Left kidney (tissue), 2 donors: ENCODE results near the gene CCDC158. TPM values are rescaled to one million over a fixed set of nuclear protein-coding genes. Genes with fewer than 3 reads are reported as not detected.

Experiments
- DNase-seq: peaks from one replicate; pipeline ENCODE4 v3.0.0-alpha.2; 2013
- polyA plus RNA-seq: library from polyadenylated mRNA; unstranded; fragments of 120-200 nt; gene quantifications from one replicate; pipeline ENCODE4 v1.2.1, GENCODE V29; 2013; ENCODE audit not compliant: insufficient read length

The CCDC158 gene
- polyA plus RNA-seq, 1 donor, result 1.1 TPM

DNA sequence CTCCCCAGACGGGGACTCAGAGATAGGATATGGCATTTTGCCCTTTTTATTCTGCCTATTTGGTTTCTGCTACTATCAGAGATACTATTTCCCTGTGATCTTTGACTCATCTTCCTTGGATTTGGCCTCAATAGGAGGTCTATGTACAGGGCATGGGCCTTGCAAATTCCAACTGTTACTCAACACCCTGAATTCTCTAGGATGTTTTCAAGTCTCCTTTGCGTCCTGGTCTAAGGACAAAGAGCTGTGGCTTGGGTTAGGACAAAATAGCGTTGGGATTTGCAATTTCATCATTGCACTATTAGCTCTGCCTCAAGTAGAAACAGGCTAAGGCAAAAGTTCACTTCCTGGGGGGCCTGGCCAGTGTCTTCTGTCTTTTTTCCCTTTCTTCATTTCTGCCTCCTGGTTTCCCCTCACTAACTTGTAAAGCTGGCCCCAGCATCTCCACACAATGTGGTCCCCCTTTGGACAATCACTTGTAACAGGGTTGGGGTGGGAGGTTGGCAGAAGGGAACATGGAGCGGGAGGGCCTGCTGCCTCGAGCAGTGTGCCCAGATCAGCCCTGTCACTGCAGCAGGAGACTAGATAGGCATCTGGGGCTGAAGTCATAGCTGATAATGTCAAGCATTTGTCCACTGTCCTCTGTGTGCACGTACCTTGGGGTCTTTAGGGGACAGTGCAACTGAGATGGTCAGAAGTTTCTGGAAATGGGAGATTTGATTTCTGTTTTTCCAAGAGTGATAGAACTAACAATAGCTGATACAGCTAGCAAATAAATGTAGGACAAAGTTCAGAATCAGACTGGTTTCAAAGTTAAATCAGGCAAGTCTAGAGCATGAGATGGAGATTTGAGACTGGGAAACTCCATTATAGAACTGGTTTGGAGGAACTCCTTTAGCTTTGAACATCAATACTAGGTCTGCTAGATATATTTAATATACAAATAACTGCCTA, 140.2 kb downstream of the CCDC158 start:
- DNase-seq, result no peak

DNA sequence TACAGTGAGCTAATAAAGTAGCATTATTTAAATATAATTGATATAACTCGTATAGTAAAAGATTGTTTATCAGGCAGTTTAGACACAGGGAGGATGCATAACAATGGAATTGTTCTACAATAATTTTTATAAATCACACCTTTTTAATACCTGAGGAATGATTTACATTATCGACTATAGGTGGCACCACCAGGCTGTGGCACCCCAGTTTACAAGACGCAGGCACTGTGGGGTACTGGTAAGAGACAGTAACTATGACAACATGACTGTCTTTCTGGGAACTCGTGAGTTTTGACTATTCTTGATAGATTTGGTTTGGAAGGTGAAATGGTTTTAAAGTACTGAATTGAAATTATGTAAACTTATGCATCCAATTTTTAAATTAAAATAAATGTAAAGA, 141.5 kb downstream of the CCDC158 start:
- DNase-seq, result no peak

DNA sequence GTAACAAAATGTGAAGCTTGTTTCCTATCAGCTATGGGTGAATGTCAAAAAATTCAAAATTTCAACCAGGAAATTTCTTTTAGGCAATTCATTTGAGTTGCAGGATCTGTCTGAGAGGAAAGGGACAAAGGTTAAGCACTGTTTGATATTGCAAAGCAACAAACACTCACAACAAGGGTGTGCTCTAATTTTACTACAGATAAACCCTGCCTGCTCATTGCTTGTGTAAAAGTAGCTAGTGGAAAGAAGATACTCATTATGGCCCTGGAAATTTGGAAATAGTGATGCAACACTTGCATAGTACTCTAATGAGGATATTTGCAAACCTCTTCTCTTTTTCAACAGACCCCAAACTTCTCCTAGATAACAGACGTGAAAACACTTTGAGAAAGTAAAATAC, 142.4 kb downstream of the CCDC158 start:
- DNase-seq, result no peak

DNA sequence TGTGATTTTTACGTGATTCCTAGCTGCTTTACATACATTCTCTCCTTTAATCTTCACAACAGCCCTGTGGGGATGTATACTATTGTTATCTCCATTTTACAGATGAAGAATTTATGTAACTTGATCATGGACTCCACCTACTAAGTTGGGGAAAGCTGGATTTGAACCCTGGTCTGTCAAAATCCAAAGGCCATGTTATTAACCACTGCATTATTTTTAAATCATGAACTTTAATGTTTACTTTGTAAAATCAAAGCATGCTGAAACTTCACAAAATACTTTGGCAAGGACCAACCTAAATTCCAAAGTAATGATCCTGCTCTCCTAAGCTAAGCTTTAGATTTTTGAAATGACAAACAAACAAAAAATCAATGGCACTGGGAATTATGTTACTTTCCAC, 143.3 kb downstream of the CCDC158 start:
- no peak for DNase-seq

DNA sequence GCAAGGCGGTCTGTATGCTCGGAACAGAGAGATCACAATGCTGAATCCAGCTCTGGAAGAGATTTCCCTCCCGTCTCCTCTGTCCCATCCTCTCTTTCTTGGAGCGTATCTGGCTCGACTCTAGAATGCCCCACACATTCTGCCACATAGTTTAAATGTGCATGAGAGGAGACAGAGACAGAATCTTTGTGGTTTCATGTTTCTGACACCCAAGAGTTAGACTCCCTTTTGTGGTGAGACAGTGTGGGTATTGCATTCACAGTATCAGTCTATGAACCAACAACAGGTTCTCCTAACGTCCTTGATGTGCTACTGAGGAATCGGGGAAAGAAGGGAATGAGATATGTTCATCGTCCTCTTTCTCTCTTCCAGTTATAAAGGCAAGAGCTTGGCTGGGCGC, 144.1 kb downstream of the CCDC158 start:
- DNase-seq, result no peak

DNA sequence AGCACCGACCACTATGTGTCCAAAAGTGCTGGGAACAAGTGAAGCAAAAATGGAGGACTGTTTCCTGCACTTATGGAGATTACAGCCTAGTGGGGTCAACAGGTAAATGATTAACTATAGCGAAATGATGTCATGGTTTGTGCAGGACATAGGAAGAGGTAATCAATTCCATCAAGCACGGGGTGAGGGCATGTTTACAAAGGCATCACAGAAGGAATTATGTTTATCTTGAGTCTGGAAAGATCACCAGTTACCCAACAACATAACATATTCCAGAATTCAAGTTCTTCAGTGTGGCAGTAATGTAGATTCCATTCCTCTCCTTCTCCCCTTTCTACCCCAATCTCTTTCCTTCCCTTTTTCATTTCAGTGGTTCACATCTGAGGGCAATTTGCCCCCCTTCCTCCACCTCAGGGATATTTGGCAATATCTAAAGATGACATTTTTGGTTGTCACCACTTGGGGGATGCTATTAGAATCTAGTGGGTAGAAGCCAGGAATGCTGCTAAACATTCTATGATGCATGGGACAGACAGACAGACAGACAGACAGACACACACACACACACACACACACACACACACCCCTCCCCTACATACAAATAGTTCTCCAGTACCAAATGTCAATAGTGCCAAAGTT, 145.3 kb downstream of the CCDC158 start:
- DNase-seq, result no peak

DNA sequence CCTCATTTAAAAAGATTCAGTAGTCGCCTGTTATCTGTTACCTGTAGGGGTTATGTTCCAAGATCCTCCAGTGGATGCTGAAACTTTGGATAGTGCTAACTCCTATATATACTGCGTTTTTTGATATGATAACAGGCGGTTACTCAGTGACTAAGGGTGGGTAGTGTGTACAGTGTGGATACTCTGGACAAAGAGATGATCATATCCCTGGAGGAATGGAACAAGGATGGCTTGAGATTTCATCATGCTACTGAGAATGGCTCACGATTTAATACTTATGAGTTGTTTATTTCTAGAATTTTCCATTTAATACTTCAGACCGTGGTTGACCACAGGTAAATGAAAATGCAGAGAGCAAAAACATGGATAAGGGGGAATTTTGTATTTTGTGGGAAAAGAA, 147.9 kb downstream of the CCDC158 start:
- DNase-seq, result no peak

DNA sequence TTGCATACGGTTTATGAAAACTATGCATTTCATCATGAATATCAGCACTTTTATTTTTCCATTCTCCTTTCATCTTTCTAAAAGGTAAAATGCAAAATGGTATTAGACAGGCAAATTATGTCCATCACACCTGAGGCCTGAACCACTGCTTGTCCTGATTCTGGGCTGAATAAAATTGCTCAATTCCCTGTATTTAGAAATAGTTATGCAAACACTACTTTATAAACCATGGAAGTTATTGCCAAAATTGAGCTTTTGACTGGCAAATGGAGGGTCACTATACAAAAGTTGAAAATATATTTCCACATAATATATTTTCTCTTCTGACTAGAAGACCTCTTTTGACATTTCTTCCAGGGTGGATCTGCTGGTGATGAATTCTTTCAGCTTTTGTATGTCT, 148.4 kb downstream of the CCDC158 start:
- no peak for DNase-seq

DNA sequence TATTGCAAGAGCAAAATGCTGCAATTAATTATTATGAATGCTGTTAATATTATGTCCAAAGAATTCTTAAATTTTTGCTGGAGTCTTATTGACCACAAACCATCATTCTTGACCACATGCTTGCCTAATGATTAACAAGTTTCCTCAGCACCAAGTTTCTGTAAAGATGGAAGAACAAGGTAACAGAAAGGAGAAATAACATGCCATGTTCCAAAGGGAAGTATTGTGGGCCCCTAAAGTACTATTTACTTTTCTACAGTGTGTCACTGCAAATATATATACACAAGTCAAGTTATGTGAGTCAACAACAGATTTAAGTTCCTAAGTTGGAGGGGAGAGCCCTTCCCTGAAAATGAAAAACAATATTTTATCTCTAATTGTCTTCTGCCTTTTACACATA, 148.9 kb downstream of the CCDC158 start:
- no peak for DNase-seq

DNA sequence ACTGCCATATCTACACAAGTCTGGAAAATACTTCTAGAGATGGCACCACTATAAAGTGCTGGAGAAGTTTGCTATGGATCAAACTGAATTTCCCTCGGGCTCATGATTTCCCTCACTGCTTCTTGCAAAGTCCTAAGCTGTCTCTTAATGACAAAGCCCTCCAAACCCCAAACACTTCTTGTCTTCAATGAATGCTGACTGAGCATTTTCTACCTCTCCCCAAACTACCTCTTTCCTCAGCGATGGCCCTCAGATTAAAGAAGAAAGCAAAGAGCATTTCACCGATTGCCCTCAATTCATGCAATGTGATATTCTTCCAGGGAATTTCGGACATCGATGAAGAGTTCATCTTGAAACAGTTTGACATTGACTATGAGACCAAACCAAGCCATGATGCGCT, 149.7 kb downstream of the CCDC158 start:
- DNase-seq, result no peak

DNA sequence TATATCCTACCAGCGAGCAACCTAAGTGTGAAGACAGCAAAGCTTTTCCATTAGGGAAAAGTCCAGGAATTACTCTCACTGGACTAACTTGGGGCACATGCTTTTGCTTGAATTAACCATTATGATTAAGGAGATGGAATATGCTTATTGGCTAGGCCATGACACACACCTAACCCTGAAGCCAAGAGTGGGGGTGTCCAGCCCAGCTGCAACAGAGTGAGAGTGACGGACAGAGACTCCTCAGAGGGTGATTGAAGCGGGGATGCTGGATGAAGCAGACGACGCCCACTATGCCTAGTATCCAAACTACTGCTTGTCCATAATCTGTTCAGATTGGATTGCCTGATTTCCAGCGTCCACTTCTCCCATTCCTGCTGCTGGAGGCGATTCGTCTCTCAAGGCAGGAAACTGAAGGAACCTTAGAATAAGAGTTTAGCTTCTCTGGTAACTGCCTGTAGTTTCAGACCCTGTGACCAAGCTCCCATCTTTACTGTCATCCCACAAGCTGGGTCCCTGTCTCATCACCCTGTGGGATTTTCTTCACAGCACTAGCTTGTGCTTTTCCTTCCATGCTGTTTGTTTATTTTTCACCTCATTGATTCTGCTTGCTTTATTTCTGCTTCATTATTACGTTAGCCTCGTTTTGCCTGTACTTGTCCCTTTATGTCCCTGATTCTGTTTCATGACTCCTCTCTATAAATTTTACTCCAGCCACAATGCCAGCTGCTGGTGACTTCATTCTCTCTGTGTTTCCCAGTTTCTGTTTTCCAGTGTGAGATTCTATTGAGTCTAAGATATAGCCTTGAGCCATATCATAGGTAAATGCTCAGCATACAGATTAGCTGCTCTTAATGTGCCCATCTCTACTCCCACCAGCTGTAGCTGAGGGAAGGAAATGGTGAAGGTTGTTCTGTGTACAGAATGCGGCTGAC, 150.4 kb downstream of the CCDC158 start:
- no peak for DNase-seq

DNA sequence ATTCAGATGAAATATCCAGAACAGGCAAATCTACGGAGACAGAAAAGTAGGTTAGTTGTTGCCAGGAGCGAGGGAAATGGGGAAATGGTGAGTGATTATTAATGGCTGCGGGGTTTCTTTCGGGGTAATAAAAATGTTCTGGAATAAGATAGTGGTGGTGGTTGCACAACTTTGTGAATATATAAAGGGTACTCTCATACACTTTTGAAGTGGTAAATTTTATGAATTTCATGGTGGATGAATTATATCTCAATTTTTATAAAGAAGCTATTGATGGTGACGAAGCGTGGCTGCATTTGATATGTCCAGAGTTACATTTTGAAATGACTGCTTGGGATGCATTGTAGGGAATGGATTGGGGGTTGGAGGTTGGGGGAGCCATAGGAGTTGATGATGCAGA, 153.1 kb downstream of the CCDC158 start:
- DNase-seq, result no peak

DNA sequence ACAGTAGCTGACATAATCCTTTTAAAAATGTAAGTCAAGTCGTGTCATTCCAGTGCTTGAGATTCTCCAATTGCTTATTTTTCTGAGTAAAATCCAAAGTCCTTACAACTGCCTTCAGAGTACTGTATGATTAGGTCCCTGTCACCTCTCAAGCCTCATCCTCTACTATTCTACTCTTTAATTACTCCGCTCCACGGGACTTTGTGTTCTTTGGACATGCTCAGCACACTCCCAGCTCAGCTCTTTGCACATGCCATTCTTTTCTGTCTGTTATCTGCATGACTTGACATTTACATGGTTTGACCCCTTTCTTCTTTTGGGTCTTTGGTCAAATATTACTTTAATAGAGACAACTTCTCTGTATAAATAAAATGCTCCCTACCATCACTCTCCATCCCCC, 154.3 kb downstream of the CCDC158 start:
- no peak for DNase-seq

DNA sequence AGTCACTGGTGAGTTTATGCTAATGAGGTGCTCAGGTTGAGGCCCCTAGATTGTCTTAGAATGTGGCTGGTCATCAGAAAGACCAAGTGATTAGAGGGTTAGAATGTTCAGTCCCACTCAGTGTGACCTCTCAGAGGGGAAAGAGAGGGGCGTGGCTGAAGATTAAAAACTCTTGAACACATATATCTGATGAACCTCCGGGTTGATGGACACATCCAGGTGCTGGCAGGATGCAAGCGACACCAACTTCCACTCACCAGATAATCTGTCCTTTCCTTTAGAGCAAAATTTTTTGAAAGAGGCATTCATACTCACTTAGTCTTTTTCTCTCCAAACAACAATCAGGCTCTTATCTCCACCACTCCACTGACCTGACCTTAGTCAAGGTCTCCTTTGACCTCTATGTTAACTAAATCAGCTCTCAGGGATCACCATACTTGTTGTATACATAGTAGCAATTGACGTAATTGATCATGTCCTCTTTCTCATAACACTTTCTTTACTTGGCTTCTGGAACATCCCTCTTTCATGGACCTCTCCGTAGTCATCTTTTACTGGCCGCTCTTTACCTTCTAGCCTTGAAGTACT, 155.2 kb downstream of the CCDC158 start:
- DNase-seq, result no peak

Other genes with a start within 250 kb of the CCDC158 start
- gene SCARB2, start 207.3 kb downstream of the CCDC158 start, polyA plus RNA-seq, result 173 TPM
- 9.4 TPM for gene FAM47E, start 169.4 kb downstream of the CCDC158 start, polyA plus RNA-seq
- 1.3 TPM for gene STBD1, start 114.4 kb downstream of the CCDC158 start, polyA plus RNA-seq
- gene SHROOM3, start 14.1 kb upstream of the CCDC158 start, polyA plus RNA-seq, result 28.6 TPM